Measurements from ENCODE around the gene GPC5.
"Not testable (repeated sequence)": the region's sequence is repeated elsewhere in the genome, so short reads cannot be mapped to it uniquely, and the experiment has no call there.

The GPC5 gene

GRCh38 chr13:91369441-91369831 lies 29.0 kb upstream of the GPC5 start:
- no peak for DNase-seq

GRCh38 chr13:91370501-91370900 lies 27.9 kb upstream of the GPC5 start:
- DNase-seq = no peak

- no peak for DNase-seq
Measured at GRCh38 chr13:91372911-91373310, 25.5 kb upstream of the GPC5 start.

GRCh38 chr13:91375116-91375729 lies 23.2 kb upstream of the GPC5 start:
- DNase-seq = no peak

GRCh38 chr13:91381371-91381770 lies 17.1 kb upstream of the GPC5 start:
- no peak for DNase-seq

- DNase-seq = no peak
Measured at GRCh38 chr13:91383836-91384235, 14.6 kb upstream of the GPC5 start.

- DNase-seq = no peak
Measured at GRCh38 chr13:91384896-91385295, 13.5 kb upstream of the GPC5 start.

- DNase-seq = no peak
Measured at GRCh38 chr13:91389186-91389585, 9.2 kb upstream of the GPC5 start.

GRCh38 chr13:91397595-91397994 lies 826 bp upstream of the GPC5 start:
- DNase-seq = no peak

GRCh38 chr13:91399189-91400062 lies 1.0 kb downstream of the GPC5 start:
- DNase-seq = no peak

GRCh38 chr13:91400063-91400399 lies 1.6 kb downstream of the GPC5 start:
- DNase-seq = no peak

- DNase-seq = no peak
Measured at GRCh38 chr13:91400671-91401070, 2.2 kb downstream of the GPC5 start.

GRCh38 chr13:91401920-91402319 lies 3.5 kb downstream of the GPC5 start:
- no peak for DNase-seq

GRCh38 chr13:91405240-91405639 lies 6.8 kb downstream of the GPC5 start:
- DNase-seq = no peak

GRCh38 chr13:91406619-91407018 lies 8.2 kb downstream of the GPC5 start:
- DNase-seq = no peak

- no peak for DNase-seq
Measured at GRCh38 chr13:91408971-91409370, 10.6 kb downstream of the GPC5 start.

- not testable (repeated sequence) for DNase-seq
Measured at GRCh38 chr13:91416579-91416978, 18.2 kb downstream of the GPC5 start.

GRCh38 chr13:91417660-91418325 lies 19.4 kb downstream of the GPC5 start:
- DNase-seq = no peak

- DNase-seq = no peak
Measured at GRCh38 chr13:91426913-91427312, 28.5 kb downstream of the GPC5 start.

GRCh38 chr13:91438674-91439073 lies 40.3 kb downstream of the GPC5 start:
- DNase-seq = not testable (repeated sequence)

GRCh38 chr13:91450913-91451312 lies 52.5 kb downstream of the GPC5 start:
- no peak for DNase-seq

- DNase-seq = no peak
Measured at GRCh38 chr13:91454666-91455065, 56.2 kb downstream of the GPC5 start.

GRCh38 chr13:91456837-91457236 lies 58.4 kb downstream of the GPC5 start:
- DNase-seq = no peak

- DNase-seq = no peak
Measured at GRCh38 chr13:91459485-91459884, 61.1 kb downstream of the GPC5 start.

Data from activated CD4-positive, CD25-positive, alpha-beta regulatory T cell treated with anti-CD3 and anti-CD28 coated beads, Interleukin-2, amount 50 U/mL, for 72 hours (primary cell).